BJ (cell line): ENCODE results near the gene EPHA6. TPM values are rescaled to one million over a fixed set of nuclear protein-coding genes. Genes with fewer than 3 reads are reported as not detected.

ENCODE experiments used
- CTCF ChIA-PET: fragments of 350-600 bp; formaldehyde crosslinking; extraction: SDS; loops from one replicate; lab custom pipeline; 2021; ENCODE audit warnings: antibody characterized with exemption, inconsistent platforms; lab: Yijun Ruan, JAX
- POLR2A ChIA-PET: fragments of 300-600 bp; sonication (Branson Sonifier 250); formaldehyde crosslinking; extraction: SDS; loops from one replicate; lab custom pipeline; 2021; ENCODE audit warnings: antibody characterized with exemption; lab: Charles Lee
- DNase-seq: peaks from one replicate; pipeline ENCODE4 v3.0.0-alpha.2; 2011; ENCODE audit warnings: low read depth
- H3K27me3 ChIP-seq: 2 replicates; pipeline ENCODE4 v1.6.0; 2011; ENCODE audit warnings: low read length; ENCODE audit not compliant: control insufficient read depth, insufficient read depth
- H3K36me3 ChIP-seq: 2 replicates; pipeline ENCODE4 v1.5.1; 2011; ENCODE audit warnings: low read length; ENCODE audit not compliant: control insufficient read depth, insufficient read depth
- H3K4me3 ChIP-seq: 2 replicates; pipeline ENCODE4 v1.5.1; 2011; ENCODE audit warnings: low read depth, mild to moderate bottlenecking, control low read depth, low read length
- polyA plus RNA-seq: library from polyadenylated mRNA; depleted of rRNA; stranded (reverse); fragments of >200 nt; gene quantifications from 2 replicates; pipeline ENCODE4 v1.2.3, GENCODE V29; 2011
- TF ChIP-seq, protein P1 (sequence below): IDR thresholded peaks from 2 replicates; pipeline ENCODE4 v1.5.1; 2011; ENCODE audit warnings: low read depth, mild to moderate bottlenecking, control low read depth, inconsistent platforms, low read length, moderate library complexity; ENCODE audit not compliant: insufficient read depth

Gene EPHA6
- polyA plus RNA-seq, 1 experiment = not detected

DNA sequence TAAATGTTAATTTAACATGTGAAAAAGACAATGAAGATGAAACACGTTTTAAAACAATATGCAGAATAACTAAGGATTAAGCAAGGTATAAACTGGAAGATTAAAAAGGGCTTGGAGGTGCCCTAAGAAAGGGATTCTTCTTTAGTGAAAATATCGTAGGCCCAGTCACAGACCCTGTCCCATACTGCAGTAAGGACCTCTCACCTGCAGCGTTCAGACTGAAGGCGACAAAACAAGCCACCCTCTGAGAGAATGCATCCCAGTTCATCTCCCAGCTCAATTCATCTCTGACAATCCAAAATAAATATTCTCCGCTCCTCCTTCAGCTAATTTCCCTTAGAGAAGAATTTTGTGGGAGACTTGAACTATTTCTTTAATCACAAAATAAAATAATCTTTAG, 847.9 kb downstream of the EPHA6 start:
- no peaks in the 10 kb centered on the region for H3K36me3 ChIP-seq
- H3K27me3 ChIP-seq = no peaks in the 10 kb centered on the region
- ChIA-PET POLR2A (no interaction called here), CTCF (interaction anchor here (0.6 kb wide), 1 partner anchor 57 kb away, joined by 3 read pairs; no protein-coding TSS in a partner anchor)
- no peak for DNase-seq
- TF ChIP-seq, protein P1, sequence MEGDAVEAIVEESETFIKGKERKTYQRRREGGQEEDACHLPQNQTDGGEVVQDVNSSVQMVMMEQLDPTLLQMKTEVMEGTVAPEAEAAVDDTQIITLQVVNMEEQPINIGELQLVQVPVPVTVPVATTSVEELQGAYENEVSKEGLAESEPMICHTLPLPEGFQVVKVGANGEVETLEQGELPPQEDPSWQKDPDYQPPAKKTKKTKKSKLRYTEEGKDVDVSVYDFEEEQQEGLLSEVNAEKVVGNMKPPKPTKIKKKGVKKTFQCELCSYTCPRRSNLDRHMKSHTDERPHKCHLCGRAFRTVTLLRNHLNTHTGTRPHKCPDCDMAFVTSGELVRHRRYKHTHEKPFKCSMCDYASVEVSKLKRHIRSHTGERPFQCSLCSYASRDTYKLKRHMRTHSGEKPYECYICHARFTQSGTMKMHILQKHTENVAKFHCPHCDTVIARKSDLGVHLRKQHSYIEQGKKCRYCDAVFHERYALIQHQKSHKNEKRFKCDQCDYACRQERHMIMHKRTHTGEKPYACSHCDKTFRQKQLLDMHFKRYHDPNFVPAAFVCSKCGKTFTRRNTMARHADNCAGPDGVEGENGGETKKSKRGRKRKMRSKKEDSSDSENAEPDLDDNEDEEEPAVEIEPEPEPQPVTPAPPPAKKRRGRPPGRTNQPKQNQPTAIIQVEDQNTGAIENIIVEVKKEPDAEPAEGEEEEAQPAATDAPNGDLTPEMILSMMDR = no peak
- no peak overlapping the region for H3K4me3 ChIP-seq

DNA sequence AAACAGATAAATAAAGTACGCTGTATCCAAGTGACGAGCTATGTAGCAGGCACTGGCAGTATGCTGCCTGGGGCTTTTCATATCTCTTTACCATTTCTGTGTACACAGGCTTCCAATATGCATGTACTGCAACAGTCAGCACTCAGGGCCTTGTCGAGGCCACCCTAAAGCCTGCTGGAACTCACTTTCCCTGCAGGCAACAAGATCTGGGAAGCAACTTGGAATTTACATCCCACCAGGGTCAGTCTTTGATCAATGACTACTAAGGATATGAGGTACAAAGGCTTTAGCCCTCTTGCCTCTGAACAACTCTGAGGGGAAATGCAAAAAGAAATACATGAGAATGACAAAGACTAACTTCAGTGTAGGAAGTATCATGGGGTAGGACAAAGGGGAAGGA, 848.4 kb downstream of the EPHA6 start:
- no peaks in the 10 kb centered on the region for H3K36me3 ChIP-seq
- H3K27me3 ChIP-seq = no peaks in the 10 kb centered on the region
- DNase-seq = no peak
- ChIA-PET CTCF (no interaction called here), POLR2A (no interaction called here)
- TF ChIP-seq, protein P1 = no peak
- H3K4me3 ChIP-seq = no peak overlapping the region

DNA sequence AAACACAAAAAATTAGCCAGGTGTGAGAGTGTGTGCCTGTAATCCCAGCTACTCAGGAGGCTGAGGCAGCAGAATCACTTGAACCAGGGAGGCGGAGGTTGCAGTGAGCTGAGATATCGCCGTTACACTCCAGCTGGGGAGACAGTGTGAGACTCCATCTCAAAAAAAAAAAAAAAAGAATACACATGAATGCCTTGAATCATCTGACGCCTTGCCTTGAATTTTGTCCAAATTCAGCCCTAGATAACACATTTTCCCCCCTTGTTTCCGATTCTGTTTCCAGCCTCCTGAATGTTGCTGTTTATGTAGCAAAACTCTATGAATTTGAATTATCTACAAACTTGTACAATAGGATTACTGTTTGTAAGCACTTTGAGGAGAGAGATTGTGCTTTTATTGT, 851.5 kb downstream of the EPHA6 start:
- POLR2A ChIA-PET = no interaction called here
- H3K4me3 ChIP-seq = no peak overlapping the region
- no peak for DNase-seq
- CTCF ChIA-PET = no interaction called here
- no peaks in the 10 kb centered on the region for H3K27me3 ChIP-seq
- TF ChIP-seq, protein P1 = no peak
- H3K36me3 ChIP-seq = no peaks in the 10 kb centered on the region

DNA sequence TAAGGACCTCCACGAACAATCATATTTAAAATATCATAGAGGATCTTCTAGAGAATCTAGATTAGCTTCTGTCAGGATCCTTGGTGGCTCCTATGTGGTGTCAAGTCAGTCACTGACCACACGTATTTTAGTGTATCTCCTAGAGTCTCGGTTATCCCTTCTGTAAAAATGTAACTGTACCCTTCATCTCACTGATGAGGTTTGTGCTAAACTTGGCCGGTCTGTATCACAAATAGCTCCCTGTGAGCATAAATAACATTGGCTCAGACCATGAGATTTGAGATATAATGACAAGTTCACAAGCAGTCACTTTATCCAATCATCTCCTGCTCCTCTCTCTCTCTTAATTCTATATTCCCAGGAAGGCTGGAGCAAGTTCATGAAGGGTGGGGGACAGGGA, 856.6 kb downstream of the EPHA6 start:
- no peak for DNase-seq
- TF ChIP-seq, protein P1 = no peak
- ChIA-PET POLR2A (no interaction called here), CTCF (no interaction called here)
- no peaks in the 10 kb centered on the region for H3K27me3 ChIP-seq
- H3K4me3 ChIP-seq = no peak overlapping the region
- H3K36me3 ChIP-seq = no peaks in the 10 kb centered on the region

DNA sequence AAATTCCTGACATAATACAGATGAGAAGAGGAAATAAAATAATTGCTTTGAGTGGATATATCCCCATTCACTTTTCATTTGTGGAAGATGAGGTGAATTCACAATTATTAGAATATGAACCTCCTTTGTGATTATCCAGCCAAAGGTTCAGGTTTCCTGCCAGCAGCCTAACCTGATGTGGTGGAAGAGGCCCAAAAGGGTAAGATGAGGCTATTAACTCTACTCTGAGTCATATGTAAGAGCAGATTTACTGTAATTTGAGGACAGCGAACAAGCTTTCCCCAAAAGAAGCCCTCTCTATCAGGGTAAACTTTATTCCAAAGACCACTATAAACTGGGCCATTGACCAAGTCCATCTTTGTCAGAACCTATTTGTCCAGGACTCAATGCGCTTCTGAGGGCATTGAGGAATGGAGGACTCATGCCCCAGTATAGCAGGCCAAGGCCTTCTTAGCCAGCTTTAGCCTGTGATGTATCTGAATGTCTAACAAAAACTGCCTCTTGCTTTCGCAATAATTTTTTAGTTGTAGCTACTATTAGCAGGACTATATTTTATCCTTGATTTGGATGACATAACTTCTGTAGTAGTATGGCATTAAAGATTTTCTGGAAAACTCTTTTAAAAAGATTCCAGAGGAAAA, 859.1 kb downstream of the EPHA6 start:
- Histone ChIP-seq H3K36me3 (no peaks in the 10 kb centered on the region), H3K4me3 (no peak overlapping the region), H3K27me3 (no peaks in the 10 kb centered on the region)
- POLR2A ChIA-PET = no interaction called here
- CTCF ChIA-PET = no interaction called here
- no peak for DNase-seq
- TF ChIP-seq, protein P1 = no peak
